Calu3 (cell line): ENCODE measurements around the gene PATZ1. TPM values are rescaled to one million over a fixed set of nuclear protein-coding genes. Genes with fewer than 3 reads are reported as not detected.
"Not testable (repeated sequence)": the region's sequence is repeated elsewhere in the genome, so short reads cannot be mapped to it uniquely, and the experiment has no call there.

Source experiments
- BruUV-seq: library from RNA; stranded (reverse); fragments of 400-500 nt; replicated peaks from 2 replicates; lab custom pipeline; 2021; lab: Mats Ljungman, UMichigan
- CTCF ChIA-PET: fragments of 300-600 bp; sonication (Branson Sonifier 250); formaldehyde crosslinking; loops from one replicate; lab custom pipeline; 2022; ENCODE audit warnings: antibody characterized with exemption; lab: Charles Lee
- DNase-seq: peaks from one replicate; pipeline ENCODE4 v3.0.0; 2022
- H3K27ac Mint-ChIP-seq: one replicate; pipeline ENCODE4 v1.8.0; 2022; ENCODE audit warnings: mixed read lengths; ENCODE audit not compliant: unreplicated experiment
- H3K27me3 Mint-ChIP-seq: one replicate; pipeline ENCODE4 v1.8.0; 2022; ENCODE audit warnings: mixed read lengths; ENCODE audit not compliant: unreplicated experiment
- H3K36me3 Mint-ChIP-seq: one replicate; pipeline ENCODE4 v1.8.0; 2022; ENCODE audit warnings: mild to moderate bottlenecking, moderate library complexity, mixed read lengths; ENCODE audit not compliant: insufficient read depth, unreplicated experiment
- H3K4me1 Mint-ChIP-seq: one replicate; pipeline ENCODE4 v1.8.0; 2022; ENCODE audit warnings: mild to moderate bottlenecking, low read depth, mixed read lengths; ENCODE audit not compliant: unreplicated experiment
- H3K4me3 Mint-ChIP-seq: one replicate; pipeline ENCODE4 v1.8.0; 2022; ENCODE audit warnings: mild to moderate bottlenecking, low read depth, moderate library complexity, mixed read lengths; ENCODE audit not compliant: unreplicated experiment
- H3K9me3 Mint-ChIP-seq: one replicate; pipeline ENCODE4 v1.8.0; 2022; ENCODE audit warnings: low read depth, mixed read lengths; ENCODE audit not compliant: unreplicated experiment
- CTCF ChIP-seq: fragments of 200-600 bp; IDR thresholded peaks from one replicate; pipeline ENCODE4 v1.8.0; 2022; ENCODE audit warnings: antibody characterized with exemption; ENCODE audit not compliant: unreplicated experiment
- intact Hi-C: fragments of 100-400 bp; cut with micrococcal nuclease; formaldehyde crosslinking; loops from one replicate; pipeline ENCODE4 v1.10.0; 2022; ENCODE audit not compliant: unreplicated experiment
- total RNA-seq: library from RNA; stranded (reverse); gene quantifications from 2 replicates; pipeline ENCODE4 v1.2.3, GENCODE V29; 2022

PATZ1 gene
- total RNA-seq, 1 experiment from 2014 or later: 35.0 TPM

DNA sequence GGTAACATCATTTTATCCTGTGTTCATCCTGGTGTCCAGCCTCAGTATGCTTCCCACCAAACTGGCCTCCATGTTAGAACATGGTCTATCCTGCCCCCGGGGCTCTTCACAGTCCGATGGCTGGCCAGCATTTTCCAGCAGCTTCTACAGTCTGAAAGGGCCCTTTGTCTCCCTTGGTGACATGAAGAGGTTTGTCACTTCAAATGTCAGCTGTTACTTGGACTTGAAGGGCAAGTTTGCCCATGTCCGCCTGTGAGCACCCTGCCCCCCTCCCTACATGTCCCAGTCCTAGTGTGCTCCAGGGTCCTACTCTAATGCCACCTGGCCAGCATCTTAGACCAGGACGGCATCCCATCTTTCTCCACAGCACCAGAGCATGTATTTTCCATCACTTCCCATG lies 24.7 kb downstream of the PATZ1 start:
- DNase-seq: no peak
- intact Hi-C loops: no loop called here
- Mint-ChIP-seq H3K4me3 (no peak overlapping the region), H3K27ac (no peak overlapping the region), H3K36me3 (no peaks in the 10 kb centered on the region), H3K9me3 (no peaks in the 10 kb centered on the region), H3K4me1 (no peaks in the 10 kb centered on the region), H3K27me3 (no peaks in the 10 kb centered on the region)
- CTCF ChIA-PET: interaction anchor here (0.9 kb wide), 1 partner anchor 22 kb away, joined by 3 read pairs; no protein-coding TSS in a partner anchor
- TF ChIP-seq CTCF: no peak
- BruUV-seq: no TSS peak

DNA sequence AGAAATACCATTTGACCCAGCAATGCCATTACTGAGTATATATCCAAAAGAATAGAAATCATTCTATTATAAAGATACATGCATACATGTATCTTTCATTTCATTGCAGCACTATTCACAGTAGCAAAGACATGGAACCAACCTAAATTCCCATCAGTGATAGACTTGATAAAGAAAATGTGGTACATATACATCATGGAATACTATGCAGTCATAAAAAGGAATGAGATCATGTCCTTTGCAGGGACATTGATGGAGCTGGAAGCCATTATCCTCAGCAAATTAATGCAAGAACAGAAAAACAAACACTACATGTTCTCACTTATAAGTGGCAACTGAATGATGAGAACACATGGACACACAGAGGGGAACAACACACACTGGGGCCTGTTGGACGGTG lies 31.9 kb downstream of the PATZ1 start:
- H3K27me3 Mint-ChIP-seq, H3K36me3 Mint-ChIP-seq, BruUV-seq, H3K4me1 Mint-ChIP-seq, H3K9me3 Mint-ChIP-seq, intact Hi-C loops, DNase-seq, H3K27ac Mint-ChIP-seq, H3K4me3 Mint-ChIP-seq: not testable (repeated sequence)
- CTCF ChIA-PET: interaction anchor here (1.4 to 2.4 kb wide), 4 partner anchors 13 to 41 kb away, joined by 10 to 33 read pairs (median 11); partner anchors contain the start of gene PIK3IP1

- Mint-ChIP-seq H3K4me3 (peak overlapping the region; percentile 19), H3K4me1 (peaks cover 10% of the 10 kb centered on the region), H3K36me3 (no peaks in the 10 kb centered on the region), H3K27me3 (no peaks in the 10 kb centered on the region), H3K27ac (peak overlapping the region; percentile 36), H3K9me3 (peaks cover 6% of the 10 kb centered on the region)
- BruUV-seq: no TSS peak
- CTCF ChIA-PET: interaction anchor here (0.6 to 2.4 kb wide), 16 partner anchors 10 to 235 kb away, joined by 3 to 33 read pairs (median 5); partner anchors contain the start of genes PATZ1, PIK3IP1, RNF185 and SELENOM
- TF ChIP-seq CTCF: peak; percentile 91
- intact Hi-C loops: no loop called here
- DNase-seq: peak; percentile 86
Observed at GRCh38 chr22:31313366-31314147, 32.6 kb downstream of the PATZ1 start.

DNA sequence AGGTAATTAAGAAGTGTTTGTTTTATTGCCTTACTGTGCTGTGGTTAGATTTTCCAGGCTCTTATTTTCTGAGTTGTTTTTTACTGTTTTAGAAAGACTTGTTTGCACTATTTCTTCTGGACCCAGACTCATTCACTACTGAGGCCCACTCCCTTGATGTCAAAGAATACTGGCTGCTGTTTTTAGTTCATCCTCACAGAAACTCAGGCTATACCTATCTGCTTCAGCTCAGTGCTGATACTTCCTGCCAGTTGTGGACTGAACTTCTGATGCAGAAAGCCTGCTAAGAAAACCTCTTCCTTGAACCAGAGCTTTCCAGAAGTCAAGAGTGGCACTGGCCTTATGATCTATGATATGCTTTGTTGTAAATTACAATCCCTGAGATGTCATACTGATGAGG lies 38.0 kb downstream of the PATZ1 start:
- H3K36me3 Mint-ChIP-seq: no peaks in the 10 kb centered on the region
- intact Hi-C loops: no loop called here
- CTCF ChIA-PET: interaction anchor here (0.6 kb wide), 1 partner anchor 12 kb away, joined by 3 read pairs; no protein-coding TSS in a partner anchor
- H3K4me3 Mint-ChIP-seq: no peak overlapping the region
- peaks cover 3% of the 10 kb centered on the region for H3K4me1 Mint-ChIP-seq
- no peak for TF ChIP-seq CTCF
- H3K9me3 Mint-ChIP-seq: no peaks in the 10 kb centered on the region
- no peak overlapping the region for H3K27ac Mint-ChIP-seq
- DNase-seq: no peak
- H3K27me3 Mint-ChIP-seq: peaks cover 14% of the 10 kb centered on the region
- BruUV-seq: no TSS peak

- DNase-seq: no peak
- TF ChIP-seq CTCF: no peak
- Mint-ChIP-seq H3K36me3 (no peaks in the 10 kb centered on the region), H3K4me1 (no peaks in the 10 kb centered on the region), H3K27me3 (peaks cover 33% of the 10 kb centered on the region), H3K4me3 (no peak overlapping the region), H3K27ac (no peak overlapping the region), H3K9me3 (no peaks in the 10 kb centered on the region)
- CTCF ChIA-PET: no interaction called here
- intact Hi-C loops: no loop called here
- no TSS peak for BruUV-seq
Observed at GRCh38 chr22:31305194-31305593, 41.0 kb downstream of the PATZ1 start.
